Stimulated activated CD8-positive, alpha-beta memory T cell treated with anti-CD3 and anti-CD28 coated beads, Interleukin-7, amount 100 ng/mL, for 24 hours (primary cell): Measurements from ENCODE around the gene TMEM30A.

Source experiments
- DNase-seq: peaks from one replicate; pipeline ENCODE4 v3.0.0-alpha.2; 2020; ENCODE audit warnings: low read depth

The TMEM30A gene

DNA sequence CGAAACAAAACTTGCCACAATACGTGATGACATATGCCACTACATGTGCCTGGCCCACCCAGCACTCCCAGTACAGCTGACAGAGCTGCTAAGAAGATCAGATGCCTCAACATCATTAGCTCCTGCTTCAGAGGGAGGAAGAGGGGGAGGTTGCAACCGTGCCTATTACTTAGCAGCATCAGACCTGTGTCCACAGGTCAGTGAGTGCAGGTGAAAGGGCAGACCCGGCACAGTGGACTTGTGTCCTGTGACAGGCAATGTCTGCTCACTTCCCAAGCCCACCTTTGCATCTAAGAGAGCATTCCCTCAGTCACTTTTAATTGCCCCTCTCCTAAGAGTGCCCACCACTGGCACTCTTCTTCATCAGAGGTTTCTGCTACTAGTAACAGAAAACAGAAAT lies 69.3 kb downstream of the TMEM30A start:
- no peak for DNase-seq

DNA sequence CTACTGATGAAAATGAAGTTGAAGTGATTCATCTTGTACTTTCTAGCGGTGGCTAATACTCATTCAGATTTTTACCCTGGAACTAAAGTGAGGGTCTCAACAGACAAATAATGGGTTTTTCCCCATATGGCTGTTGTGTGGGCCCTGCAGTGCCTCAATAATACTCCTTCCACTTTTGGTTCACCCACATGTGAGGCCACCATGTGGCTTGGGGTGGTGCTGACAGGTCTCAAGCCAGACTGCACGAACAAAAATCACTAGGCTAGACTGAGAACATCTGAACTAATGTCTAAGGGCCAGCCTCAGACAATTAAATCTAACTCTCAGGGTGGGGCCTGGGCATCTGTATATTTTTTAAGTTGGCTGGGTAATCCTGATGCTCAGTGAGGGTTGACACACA lies 70.9 kb downstream of the TMEM30A start:
- no peak for DNase-seq

DNA sequence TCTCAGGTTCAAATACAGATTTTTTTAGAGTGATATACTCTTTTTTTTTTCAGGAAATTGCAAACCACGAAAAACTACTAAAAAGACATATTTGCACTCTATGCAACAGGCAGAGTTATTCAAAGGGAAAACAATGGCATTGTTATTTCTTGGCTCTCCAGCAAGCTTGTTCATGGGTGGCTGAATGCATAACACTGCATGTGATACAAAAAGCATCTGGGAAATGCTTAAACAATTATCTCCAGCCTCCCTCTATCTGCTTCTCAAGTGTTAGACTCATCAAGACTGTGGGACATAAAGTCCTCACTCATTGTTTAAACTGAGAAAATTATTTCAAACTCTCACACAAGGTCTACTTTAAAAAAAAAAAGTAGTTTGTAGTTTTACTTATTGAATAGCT lies 71.5 kb downstream of the TMEM30A start:
- no peak for DNase-seq

DNA sequence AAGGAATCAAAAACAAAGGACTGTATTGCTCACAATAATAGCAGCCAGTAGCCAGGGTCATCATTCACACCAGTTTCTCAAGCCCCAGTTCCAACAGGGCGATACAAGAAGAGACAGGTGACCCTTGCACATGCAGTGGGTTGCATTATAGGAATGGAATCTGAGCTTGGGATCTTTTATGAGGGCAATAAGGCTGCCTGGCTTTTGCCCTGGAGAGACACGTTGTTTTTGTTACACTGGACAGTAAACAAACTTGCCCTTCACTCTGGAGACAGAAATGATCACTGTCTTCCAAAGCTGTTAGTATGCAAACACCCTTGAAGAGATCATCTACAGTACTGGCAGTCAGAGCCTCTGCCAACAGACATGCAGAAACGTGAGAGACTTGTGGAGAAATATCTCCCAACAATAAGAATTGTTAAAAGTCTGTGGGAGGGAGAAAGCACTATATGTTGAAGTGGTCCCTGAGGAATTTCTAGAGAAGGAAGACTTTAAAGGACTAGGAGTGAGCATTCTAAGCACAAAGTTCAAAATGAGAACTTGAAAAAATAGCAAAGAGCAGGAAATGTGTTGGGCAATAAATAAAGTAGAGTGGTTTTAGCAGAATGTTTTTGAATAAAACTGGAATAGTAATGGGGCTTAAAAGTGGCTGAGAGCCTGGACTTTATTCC lies 72.5 kb downstream of the TMEM30A start:
- no peak for DNase-seq

DNA sequence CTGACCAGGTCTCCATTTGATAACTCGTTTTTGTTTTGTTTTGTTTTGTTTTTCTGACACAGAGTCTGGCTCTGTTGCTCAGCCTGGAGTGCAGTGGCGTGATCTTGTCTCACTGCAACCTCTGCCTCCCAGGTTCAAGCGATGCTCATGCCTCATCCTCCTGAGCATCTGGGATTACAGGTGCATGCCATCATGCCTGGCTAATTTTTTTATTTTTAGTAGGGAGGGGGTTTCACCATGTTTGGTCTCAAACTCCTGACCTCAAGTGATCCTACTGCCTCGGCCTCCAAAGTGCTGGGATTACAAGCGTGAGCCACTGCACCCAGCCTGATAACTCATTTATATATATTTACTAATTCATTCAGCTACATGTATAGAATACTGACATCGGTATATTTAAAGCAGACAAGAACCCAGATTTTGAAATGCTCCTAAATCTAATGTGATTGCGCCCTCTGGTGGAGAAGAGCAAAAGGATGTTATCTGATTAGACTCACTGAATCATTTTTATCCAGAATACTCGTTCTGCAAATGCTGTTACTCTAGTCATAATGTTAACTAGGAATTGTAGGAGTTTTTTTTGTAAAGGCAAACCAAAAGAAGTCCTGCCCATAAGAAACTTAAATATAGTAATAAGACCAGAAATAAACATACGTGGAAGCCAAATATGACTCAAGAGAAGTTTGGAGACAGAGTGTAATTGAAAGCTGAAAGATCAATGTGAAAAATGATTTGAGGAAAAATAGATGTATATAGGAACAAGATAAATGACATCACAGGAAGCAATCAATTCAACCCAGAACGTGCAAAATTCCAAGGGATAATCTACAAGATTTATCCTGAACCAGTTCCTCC lies 73.5 kb downstream of the TMEM30A start:
- no peak for DNase-seq

DNA sequence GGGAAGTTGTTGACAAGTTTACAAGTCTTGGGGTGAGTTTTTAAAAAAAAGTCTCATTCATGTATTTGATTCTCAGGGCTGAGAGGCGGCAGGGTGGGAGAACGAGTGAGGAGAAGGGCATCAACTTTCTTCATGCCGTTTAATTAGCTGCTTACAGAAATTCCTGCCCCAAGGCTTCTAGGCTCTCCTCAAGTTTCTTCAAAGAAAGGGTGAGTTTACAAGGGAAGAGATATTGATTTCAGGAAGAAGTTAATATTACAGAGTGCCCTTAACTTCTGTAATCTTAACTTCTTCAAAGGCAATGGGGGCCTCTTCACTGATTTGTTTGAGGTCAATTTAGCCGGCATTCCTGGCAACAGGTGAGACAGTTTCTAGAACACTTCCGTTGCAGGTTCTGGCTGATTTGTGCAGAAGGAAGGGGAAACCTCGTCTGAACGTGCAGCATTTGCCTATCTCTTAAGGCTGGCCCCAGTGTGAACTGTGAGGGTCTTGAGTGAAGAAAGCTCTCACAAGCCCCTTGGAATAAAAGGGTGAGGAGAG lies 75.3 kb downstream of the TMEM30A start:
- no peak for DNase-seq

DNA sequence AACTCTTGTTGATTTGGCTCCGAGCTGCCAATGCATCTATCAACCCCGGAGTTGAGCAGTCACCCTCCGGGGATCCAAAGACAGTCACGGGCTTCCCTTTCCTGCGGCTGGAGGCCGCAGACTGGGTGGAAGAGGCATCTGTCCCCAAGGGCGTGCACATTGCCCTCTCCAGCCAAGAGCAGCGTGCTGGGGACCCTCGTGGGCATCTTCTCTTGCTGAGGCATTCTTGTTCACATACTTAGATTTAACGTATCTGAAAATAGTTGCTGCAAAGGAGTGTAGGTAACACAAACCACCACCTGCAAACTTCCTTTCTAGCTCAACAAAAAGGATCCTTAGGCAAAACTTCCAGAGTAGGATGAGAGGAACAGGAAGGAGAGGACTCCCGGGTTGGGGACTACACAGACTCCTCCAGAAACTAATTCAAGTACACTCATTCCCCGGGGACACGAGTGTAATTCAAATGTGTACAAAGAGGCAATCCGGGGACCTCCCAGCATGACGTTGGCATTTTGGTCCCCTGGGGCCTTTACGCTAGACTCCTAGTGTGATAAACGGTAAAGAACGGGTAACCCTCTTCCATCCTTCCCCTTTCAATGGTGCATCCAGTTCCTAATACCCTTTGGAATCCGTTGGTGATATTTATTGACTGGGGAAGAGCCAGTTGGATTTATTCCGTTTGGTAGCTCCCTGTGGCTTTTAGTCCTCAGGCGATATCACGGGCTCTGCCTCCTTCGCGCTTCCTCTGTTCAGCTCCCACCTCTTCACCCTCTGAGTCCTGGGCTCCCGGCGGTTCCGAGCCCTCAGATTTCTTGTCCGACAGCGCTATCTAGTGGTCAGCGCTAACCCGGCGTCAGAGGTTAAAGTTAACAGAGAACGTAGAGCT lies 76.1 kb downstream of the TMEM30A start:
- DNase-seq, result peak; percentile 74

DNA sequence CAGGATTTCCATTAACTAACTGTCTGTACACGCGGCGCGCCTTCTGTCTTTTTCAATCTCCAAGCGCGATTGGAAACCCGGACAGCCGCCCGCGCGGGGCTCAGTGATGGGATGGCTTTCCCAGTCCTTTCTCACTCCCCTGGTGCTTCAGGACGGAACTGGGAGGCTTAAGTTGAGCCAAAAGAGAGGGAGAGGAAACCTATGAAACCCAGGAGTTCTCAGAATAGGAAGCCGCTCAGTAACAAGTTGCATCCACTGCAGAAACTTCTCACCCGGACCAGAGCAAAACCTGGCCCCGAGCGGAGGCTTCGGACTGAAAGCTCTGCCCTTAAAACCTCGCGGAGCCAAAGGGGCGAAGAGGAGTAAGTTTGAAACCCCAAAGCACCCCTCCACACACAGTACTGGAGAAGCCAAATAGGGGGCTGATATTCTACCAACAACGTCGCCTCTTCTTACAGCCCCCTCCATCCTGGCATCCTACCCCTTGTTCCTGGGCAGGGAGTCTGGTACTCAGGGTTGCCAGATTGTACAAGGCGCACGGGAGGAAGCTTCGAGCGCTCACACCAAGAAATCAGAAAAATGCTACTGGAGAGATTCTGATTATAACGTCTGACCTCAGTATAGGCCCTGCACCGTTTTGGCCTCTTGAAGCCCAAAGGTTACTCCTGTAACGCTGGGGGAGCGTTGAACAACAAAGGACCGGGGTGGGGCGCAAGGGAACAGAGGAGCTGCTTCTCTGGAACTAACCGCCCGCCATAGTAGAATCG lies 77.8 kb downstream of the TMEM30A start:
- no peak for DNase-seq

DNA sequence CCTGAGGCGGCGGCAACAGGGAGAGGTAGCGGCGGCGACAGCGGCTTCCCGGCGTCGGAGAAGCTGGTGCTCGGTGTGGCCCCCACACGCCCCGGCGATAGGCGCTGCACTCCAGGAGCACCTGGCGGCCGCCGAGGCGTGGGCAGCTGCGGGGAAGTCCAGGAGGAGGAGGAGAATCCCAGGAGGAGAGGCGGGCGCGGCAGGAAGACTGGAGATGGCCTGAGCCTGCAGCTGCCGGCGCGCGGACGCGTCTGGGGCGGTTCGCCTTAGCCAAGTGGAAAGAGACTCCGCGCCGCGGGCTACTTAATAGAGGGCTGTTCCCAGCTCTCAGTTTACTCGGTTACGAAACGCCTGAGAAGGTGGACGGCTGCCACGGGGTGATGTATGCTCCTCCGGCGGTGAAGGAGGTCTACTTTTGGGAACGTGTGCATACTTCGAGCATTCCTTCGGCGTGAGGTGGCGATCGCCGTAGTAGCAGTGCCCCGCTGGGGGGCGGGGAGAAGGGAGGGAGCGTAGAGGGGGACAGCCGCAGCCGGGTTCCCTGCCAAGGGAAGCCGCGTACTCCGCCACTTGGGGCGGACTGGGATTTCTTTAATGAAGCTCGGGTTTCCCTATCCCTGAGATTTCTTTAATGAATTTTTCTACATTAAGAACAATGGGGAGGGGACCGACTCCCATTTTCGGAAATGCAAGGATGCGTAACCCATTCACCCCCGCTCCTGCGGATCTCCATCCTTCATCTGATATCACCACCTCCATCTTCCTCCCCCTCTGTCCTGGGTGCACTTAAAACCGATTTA lies 78.6 kb downstream of the TMEM30A start, which contains the start of gene COL12A1:
Gene COL12A1, minus strand, starts transcription at position 278 of the 800 bp plus-strand sequence. CDS start 3,261 bp downstream, outside the sequence.
- DNase-seq, result no peak

DNA sequence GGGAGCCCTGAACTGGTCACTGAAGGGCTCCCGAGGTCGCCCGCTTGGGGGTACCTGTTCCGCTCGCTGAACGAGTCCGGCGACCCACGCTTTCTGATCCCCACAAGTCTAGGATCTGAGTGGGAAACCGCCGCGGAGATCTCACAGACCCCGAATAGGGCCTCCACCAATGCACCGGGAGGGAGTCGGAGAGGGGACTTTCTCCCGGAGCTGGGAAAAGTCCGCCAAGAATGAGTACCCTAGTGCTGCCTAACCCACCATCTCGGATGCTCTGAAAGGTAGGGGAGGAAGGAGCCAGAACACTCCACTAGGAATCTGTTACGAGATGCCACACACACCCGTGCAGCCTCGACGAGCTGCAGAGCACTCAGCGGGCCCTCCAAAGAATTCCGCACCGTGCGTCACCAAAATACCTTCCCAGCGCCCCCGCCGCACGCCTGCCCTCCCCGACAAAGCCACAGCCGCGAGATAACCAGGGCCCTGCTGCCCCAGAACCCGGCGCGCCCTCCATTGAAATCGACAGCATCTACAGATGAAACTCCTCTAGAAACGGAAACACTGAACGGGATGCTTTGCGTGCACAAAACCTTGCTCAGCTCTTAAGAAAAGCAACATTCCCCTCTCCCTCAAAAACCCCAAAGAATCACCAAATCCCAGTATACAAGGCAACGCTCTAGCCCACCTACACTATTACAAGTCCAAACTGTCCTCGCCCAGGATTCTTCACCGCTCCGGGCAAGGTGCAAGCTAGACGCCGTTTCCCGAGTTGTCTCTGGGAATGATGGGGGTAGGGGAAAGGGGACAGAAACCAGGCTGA lies 79.4 kb downstream of the TMEM30A start:
- no peak for DNase-seq

DNA sequence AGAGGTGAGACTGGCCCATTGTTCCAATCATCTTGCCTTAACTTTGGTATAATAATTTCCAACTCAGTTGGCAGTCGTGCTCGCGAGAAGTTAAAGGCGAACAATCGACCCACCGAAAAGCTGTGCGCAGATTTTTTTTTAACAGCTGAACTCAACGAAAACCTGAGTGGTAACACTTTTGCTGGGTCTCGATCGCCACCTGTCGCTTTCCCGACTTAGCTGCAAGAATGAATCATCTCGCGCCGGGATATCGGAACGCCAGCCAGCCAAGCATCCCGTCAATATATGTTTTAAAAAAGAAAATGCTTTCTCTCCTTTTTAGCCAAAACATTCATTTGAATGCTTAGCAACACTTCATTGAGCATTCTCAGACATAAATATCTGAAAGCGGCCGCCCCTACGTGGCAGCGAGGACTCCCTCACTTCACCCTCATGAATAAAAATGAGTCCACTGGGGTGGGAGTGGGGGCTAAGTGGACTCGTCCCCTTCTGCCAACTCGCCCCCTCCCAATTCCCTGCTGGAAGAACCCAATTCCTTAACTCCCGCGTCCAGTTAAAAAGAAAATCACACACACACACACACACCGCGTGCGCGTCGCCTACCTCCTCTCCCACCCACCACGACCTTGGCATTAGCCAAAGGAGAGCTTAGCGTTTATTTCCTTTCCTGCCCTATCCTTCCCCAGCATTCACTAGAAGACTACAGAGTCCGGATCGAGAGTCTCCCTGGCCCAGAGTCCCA lies 80.2 kb downstream of the TMEM30A start:
- no peak for DNase-seq

DNA sequence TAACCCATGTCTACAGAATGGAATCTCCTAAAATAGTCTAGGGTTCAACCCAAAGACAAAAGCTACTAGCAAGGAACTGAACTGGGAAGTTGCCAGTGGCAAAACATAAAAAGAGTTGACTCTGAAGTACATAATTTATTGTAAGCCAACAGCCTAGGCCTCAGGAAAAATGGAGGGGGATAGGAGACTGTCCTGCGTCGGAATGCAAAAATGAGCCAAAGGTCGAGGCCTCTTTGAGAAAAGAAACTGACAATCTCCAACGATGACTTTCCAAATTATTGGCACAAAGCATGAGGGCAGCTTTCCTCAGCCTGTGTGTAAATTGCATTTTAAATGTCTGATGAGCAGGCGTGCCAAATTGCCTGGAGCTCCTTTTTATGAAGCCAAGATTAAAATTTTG lies 80.9 kb downstream of the TMEM30A start:
- no peak for DNase-seq
